Activated naive CD4-positive, alpha-beta T cell treated with anti-CD3 and anti-CD28 coated beads, Interleukin-2, amount 50 U/mL, for 24 hours (primary cell): ENCODE data around the gene YIPF3.
A peak's percentile ranks its signal among the peaks of the same experiment; 100 is the strongest.
"Not testable (repeated sequence)": the region's sequence is repeated elsewhere in the genome, so short reads cannot be mapped to it uniquely, and the experiment has no call there.

Experiments
- H3K27ac Mint-ChIP-seq: one replicate; pipeline ENCODE4 v1.8.0; 2021; ENCODE audit warnings: mild to moderate bottlenecking, mixed read lengths
- H3K27me3 Mint-ChIP-seq: one replicate; pipeline ENCODE4 v1.8.0; 2021; ENCODE audit warnings: mixed read lengths
- H3K36me3 Mint-ChIP-seq: one replicate; pipeline ENCODE4 v1.8.0; 2021; ENCODE audit warnings: mixed read lengths
- H3K4me1 Mint-ChIP-seq: one replicate; pipeline ENCODE4 v1.8.0; 2021; ENCODE audit warnings: mixed read lengths
- H3K4me3 Mint-ChIP-seq: one replicate; pipeline ENCODE4 v1.8.0; 2021; ENCODE audit warnings: mild to moderate bottlenecking, mixed read lengths
- H3K9me3 Mint-ChIP-seq: one replicate; pipeline ENCODE4 v1.8.0; 2021; ENCODE audit warnings: mixed read lengths

The YIPF3 gene

GRCh38 chr6:43502666-43503065 lies 14.1 kb downstream of the YIPF3 start:
- no peak overlapping the region for H3K27ac Mint-ChIP-seq
- no peak overlapping the region for H3K4me3 Mint-ChIP-seq
- peaks cover 7% of the 10 kb centered on the region for H3K4me1 Mint-ChIP-seq
- H3K9me3 Mint-ChIP-seq, result no peaks in the 10 kb centered on the region
- no peaks in the 10 kb centered on the region for H3K27me3 Mint-ChIP-seq
- peaks cover 4% of the 10 kb centered on the region for H3K36me3 Mint-ChIP-seq

- Mint-ChIP-seq H3K9me3 (no peaks in the 10 kb centered on the region), H3K36me3 (peaks cover 4% of the 10 kb centered on the region), H3K4me3 (no peak overlapping the region), H3K27ac (no peak overlapping the region), H3K27me3 (no peaks in the 10 kb centered on the region), H3K4me1 (no peaks in the 10 kb centered on the region)
Measured at GRCh38 chr6:43500921-43501320, 15.8 kb downstream of the YIPF3 start.

GRCh38 chr6:43499028-43499815 lies 17.5 kb downstream of the YIPF3 start:
- Mint-ChIP-seq H3K4me1 (peaks cover 17% of the 10 kb centered on the region), H3K27me3 (no peaks in the 10 kb centered on the region), H3K36me3 (peaks cover 4% of the 10 kb centered on the region), H3K27ac (no peak overlapping the region), H3K4me3 (no peak overlapping the region), H3K9me3 (no peaks in the 10 kb centered on the region)

GRCh38 chr6:43498291-43498690 lies 18.4 kb downstream of the YIPF3 start:
- not testable (repeated sequence) for H3K27me3 Mint-ChIP-seq, H3K9me3 Mint-ChIP-seq, H3K4me3 Mint-ChIP-seq, H3K27ac Mint-ChIP-seq, H3K36me3 Mint-ChIP-seq
- peaks cover 26% of the 10 kb centered on the region for H3K4me1 Mint-ChIP-seq

- Mint-ChIP-seq H3K4me1 (peaks cover 30% of the 10 kb centered on the region), H3K27ac (no peak overlapping the region), H3K36me3 (peaks cover 1% of the 10 kb centered on the region), H3K9me3 (no peaks in the 10 kb centered on the region), H3K27me3 (no peaks in the 10 kb centered on the region), H3K4me3 (no peak overlapping the region)
Measured at GRCh38 chr6:43497689-43498088, 19.0 kb downstream of the YIPF3 start.

GRCh38 chr6:43497129-43497396 lies 19.7 kb downstream of the YIPF3 start:
- H3K4me3 Mint-ChIP-seq, result no peak overlapping the region
- no peaks in the 10 kb centered on the region for H3K27me3 Mint-ChIP-seq
- H3K9me3 Mint-ChIP-seq, result no peaks in the 10 kb centered on the region
- H3K27ac Mint-ChIP-seq, result no peak overlapping the region
- peaks cover 1% of the 10 kb centered on the region for H3K36me3 Mint-ChIP-seq
- peaks cover 36% of the 10 kb centered on the region for H3K4me1 Mint-ChIP-seq

- Mint-ChIP-seq H3K9me3 (no peaks in the 10 kb centered on the region), H3K4me1 (peaks cover 37% of the 10 kb centered on the region), H3K4me3 (no peak overlapping the region), H3K36me3 (peaks cover 1% of the 10 kb centered on the region), H3K27me3 (no peaks in the 10 kb centered on the region), H3K27ac (no peak overlapping the region)
Measured at GRCh38 chr6:43496370-43497128, 20.2 kb downstream of the YIPF3 start.

GRCh38 chr6:43495409-43495941 lies 21.3 kb downstream of the YIPF3 start:
- no peaks in the 10 kb centered on the region for H3K36me3 Mint-ChIP-seq
- H3K4me3 Mint-ChIP-seq, result peak overlapping the region; percentile 27
- H3K27ac Mint-ChIP-seq, result peak overlapping the region; percentile 70

GRCh38 chr6:43494766-43495165 lies 22.0 kb downstream of the YIPF3 start:
- H3K27ac Mint-ChIP-seq, result no peak overlapping the region
- H3K9me3 Mint-ChIP-seq, result no peaks in the 10 kb centered on the region
- H3K27me3 Mint-ChIP-seq, result no peaks in the 10 kb centered on the region

More at GRCh38 chr6:43495409-43495941, 21.3 kb downstream of the YIPF3 start:
- H3K27me3 Mint-ChIP-seq, result no peaks in the 10 kb centered on the region
- no peaks in the 10 kb centered on the region for H3K9me3 Mint-ChIP-seq
- H3K4me1 Mint-ChIP-seq, result peaks cover 37% of the 10 kb centered on the region

GRCh38 chr6:43494321-43494720 lies 22.4 kb downstream of the YIPF3 start:
- Mint-ChIP-seq H3K4me3 (no peak overlapping the region), H3K36me3 (no peaks in the 10 kb centered on the region), H3K9me3 (no peaks in the 10 kb centered on the region), H3K4me1 (peaks cover 45% of the 10 kb centered on the region), H3K27ac (no peak overlapping the region), H3K27me3 (no peaks in the 10 kb centered on the region)

More at GRCh38 chr6:43494766-43495165, 22.0 kb downstream of the YIPF3 start:
- H3K4me3 Mint-ChIP-seq, result no peak overlapping the region
- no peaks in the 10 kb centered on the region for H3K36me3 Mint-ChIP-seq
- peaks cover 44% of the 10 kb centered on the region for H3K4me1 Mint-ChIP-seq

- no peak overlapping the region for H3K4me3 Mint-ChIP-seq
- H3K9me3 Mint-ChIP-seq, result no peaks in the 10 kb centered on the region
- peaks cover 45% of the 10 kb centered on the region for H3K4me1 Mint-ChIP-seq
- H3K36me3 Mint-ChIP-seq, result no peaks in the 10 kb centered on the region
- no peak overlapping the region for H3K27ac Mint-ChIP-seq
- H3K27me3 Mint-ChIP-seq, result no peaks in the 10 kb centered on the region
Measured at GRCh38 chr6:43493833-43494232, 22.9 kb downstream of the YIPF3 start.

GRCh38 chr6:43493230-43493629 lies 23.5 kb downstream of the YIPF3 start:
- no peak overlapping the region for H3K4me3 Mint-ChIP-seq
- H3K36me3 Mint-ChIP-seq, result no peaks in the 10 kb centered on the region
- H3K27ac Mint-ChIP-seq, result no peak overlapping the region
- peaks cover 45% of the 10 kb centered on the region for H3K4me1 Mint-ChIP-seq
- no peaks in the 10 kb centered on the region for H3K27me3 Mint-ChIP-seq
- no peaks in the 10 kb centered on the region for H3K9me3 Mint-ChIP-seq

- H3K9me3 Mint-ChIP-seq, result no peaks in the 10 kb centered on the region
- no peaks in the 10 kb centered on the region for H3K27me3 Mint-ChIP-seq
- H3K4me1 Mint-ChIP-seq, result peaks cover 45% of the 10 kb centered on the region
- H3K27ac Mint-ChIP-seq, result no peak overlapping the region
- no peaks in the 10 kb centered on the region for H3K36me3 Mint-ChIP-seq
- no peak overlapping the region for H3K4me3 Mint-ChIP-seq
Measured at GRCh38 chr6:43492673-43493072, 24.1 kb downstream of the YIPF3 start.

- Mint-ChIP-seq H3K27me3 (no peaks in the 10 kb centered on the region), H3K27ac (peak overlapping the region; percentile 65), H3K36me3 (no peaks in the 10 kb centered on the region), H3K4me1 (peaks cover 45% of the 10 kb centered on the region), H3K4me3 (no peak overlapping the region), H3K9me3 (no peaks in the 10 kb centered on the region)
Measured at GRCh38 chr6:43491750-43492661, 24.7 kb downstream of the YIPF3 start.

- no peak overlapping the region for H3K4me3 Mint-ChIP-seq
- no peaks in the 10 kb centered on the region for H3K36me3 Mint-ChIP-seq
- peaks cover 41% of the 10 kb centered on the region for H3K4me1 Mint-ChIP-seq
- H3K9me3 Mint-ChIP-seq, result no peaks in the 10 kb centered on the region
- H3K27me3 Mint-ChIP-seq, result no peaks in the 10 kb centered on the region
- no peak overlapping the region for H3K27ac Mint-ChIP-seq
Measured at GRCh38 chr6:43490523-43490939, 26.2 kb downstream of the YIPF3 start.
